Caco-2 (cell line): ENCODE data around the gene DNAH7. TPM values are rescaled to one million over a fixed set of nuclear protein-coding genes. Genes with fewer than 3 reads are reported as not detected.

Source experiments
- BruUV-seq: library from RNA; stranded (reverse); fragments of 400-500 nt; replicated peaks from 2 replicates; lab custom pipeline; 2021; lab: Mats Ljungman, UMichigan
- CTCF ChIA-PET: fragments of 300-600 bp; sonication (Branson Sonifier 250); formaldehyde crosslinking; loops from one replicate; lab custom pipeline; 2022; ENCODE audit warnings: antibody characterized with exemption; lab: Charles Lee
- POLR2A ChIA-PET: fragments of 300-600 bp; sonication (Branson Sonifier 250); formaldehyde crosslinking; loops from one replicate; lab custom pipeline; 2022; ENCODE audit warnings: antibody characterized with exemption; lab: Charles Lee
- DNase-seq, 2 experiments: peaks; one replicate each; pipeline versions ENCODE4 v3.0.0 to v3.0.0-alpha.2; 2020 to 2022
- H3K27me3 ChIP-seq: replicated peaks from 2 replicates; pipeline ENCODE4 v1.6.0; 2011; ENCODE audit warnings: low read length; ENCODE audit not compliant: control insufficient read depth, insufficient read depth
- H3K36me3 ChIP-seq: 2 replicates; pipeline ENCODE4 v1.5.1; 2011; ENCODE audit warnings: low read length; ENCODE audit not compliant: control insufficient read depth, insufficient read depth
- H3K4me1 ChIP-seq: fragments of 250-450 bp; sonication (Bioruptor Pico); 2 replicates; pipeline ENCODE4 v1.5.1; 2020; ENCODE audit warnings: mild to moderate bottlenecking
- H3K4me3 ChIP-seq: 2 replicates; pipeline ENCODE4 v1.5.1; 2011; ENCODE audit warnings: low read depth, mild to moderate bottlenecking, control low read depth, low read length
- H3K9me3 ChIP-seq: fragments of 250-450 bp; sonication (Bioruptor Pico); 2 replicates; pipeline ENCODE4 v1.5.1; 2020; ENCODE audit warnings: mild to moderate bottlenecking, moderate library complexity
- H3K27ac Mint-ChIP-seq: one replicate; pipeline ENCODE4 v1.8.0; 2022; ENCODE audit warnings: mixed read lengths; ENCODE audit not compliant: unreplicated experiment
- H3K27me3 Mint-ChIP-seq: one replicate; pipeline ENCODE4 v1.8.0; 2022; ENCODE audit warnings: mixed read lengths; ENCODE audit not compliant: insufficient read depth, unreplicated experiment
- H3K36me3 Mint-ChIP-seq: one replicate; pipeline ENCODE4 v1.8.0; 2022; ENCODE audit warnings: mild to moderate bottlenecking, mixed read lengths; ENCODE audit not compliant: insufficient read depth, unreplicated experiment
- H3K4me1 Mint-ChIP-seq: one replicate; pipeline ENCODE4 v1.8.0; 2022; ENCODE audit warnings: low read depth, mixed read lengths; ENCODE audit not compliant: unreplicated experiment
- H3K4me3 Mint-ChIP-seq: one replicate; pipeline ENCODE4 v1.8.0; 2022; ENCODE audit warnings: mild to moderate bottlenecking, moderate library complexity, mixed read lengths; ENCODE audit not compliant: unreplicated experiment
- H3K9me3 Mint-ChIP-seq: one replicate; pipeline ENCODE4 v1.8.0; 2022; ENCODE audit warnings: mixed read lengths; ENCODE audit not compliant: unreplicated experiment
- CTCF ChIP-seq, 2 experiments: fragments of 200-600 bp in 1 of 2; IDR thresholded peaks; 1 replicate in 1 of 2; 2 replicates in 1 of 2; pipeline versions ENCODE4 v1.5.1 to v1.8.0; 2011 to 2022; ENCODE audit warnings: antibody characterized with exemption in 1 of 2, control low read depth in 1 of 2, inconsistent platforms in 1 of 2, low read depth in 1 of 2, low read length in 1 of 2, mild to moderate bottlenecking in 1 of 2, moderate library complexity in 1 of 2; ENCODE audit not compliant: insufficient read depth in 1 of 2, severe bottlenecking in 1 of 2, unreplicated experiment in 1 of 2
- intact Hi-C: fragments of 100-400 bp; cut with micrococcal nuclease; formaldehyde crosslinking; loops from one replicate; pipeline ENCODE4 v1.10.0; 2022; ENCODE audit not compliant: unreplicated experiment
- total RNA-seq: library from RNA; stranded (reverse); gene quantifications from 2 replicates; pipeline ENCODE4 v1.2.3, GENCODE V29; 2022

DNAH7 gene
- total RNA-seq, 1 experiment from 2014 or later, result 0.16 TPM

DNA sequence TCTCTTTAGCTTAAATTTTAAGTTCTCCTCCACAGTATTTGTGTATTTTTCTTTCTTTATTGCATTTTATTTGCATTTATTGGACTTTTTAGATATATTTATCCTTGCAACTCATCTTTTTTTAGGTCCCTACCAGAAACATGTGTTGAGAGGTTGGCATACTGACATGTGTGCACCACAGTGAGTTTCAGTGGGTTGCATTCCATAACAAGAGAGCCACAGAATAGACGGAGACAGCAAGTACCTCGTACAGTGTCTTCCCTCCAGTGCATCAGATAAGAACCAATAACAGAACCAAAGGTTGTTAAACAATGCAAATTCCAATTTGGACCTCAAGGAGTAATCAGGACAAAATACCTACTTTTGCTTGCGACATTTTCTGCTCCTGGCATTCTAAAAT is 111.9 kb downstream of the DNAH7 start:
- no peak for TF ChIP-seq CTCF (IDR thresholded peaks at IDR 0.05; ENCODE audit: insufficient read depth in 1 of 2, low read depth in 1 of 2, low read length in 1 of 2, severe bottlenecking in 1 of 2, unreplicated experiment in 1 of 2)
- Histone ChIP-seq H3K4me1 (no peaks in the 10 kb centered on the region), H3K36me3 (no peaks in the 10 kb centered on the region), H3K9me3 (no peaks in the 10 kb centered on the region), H3K27me3 (no peaks in the 10 kb centered on the region), H3K4me3 (no peak overlapping the region)
- ChIA-PET CTCF (no interaction called here), POLR2A (no interaction called here)
- H3K9me3 Mint-ChIP-seq, result peaks cover 13% of the 10 kb centered on the region
- no TSS peak for BruUV-seq
- intact Hi-C loops, result no loop called here
- no peak overlapping the region for H3K27ac Mint-ChIP-seq
- no peak overlapping the region for H3K4me3 Mint-ChIP-seq
- no peaks in the 10 kb centered on the region for H3K27me3 Mint-ChIP-seq
- DNase-seq, result no peak
- no peaks in the 10 kb centered on the region for H3K36me3 Mint-ChIP-seq
- H3K4me1 Mint-ChIP-seq, result no peaks in the 10 kb centered on the region

DNA sequence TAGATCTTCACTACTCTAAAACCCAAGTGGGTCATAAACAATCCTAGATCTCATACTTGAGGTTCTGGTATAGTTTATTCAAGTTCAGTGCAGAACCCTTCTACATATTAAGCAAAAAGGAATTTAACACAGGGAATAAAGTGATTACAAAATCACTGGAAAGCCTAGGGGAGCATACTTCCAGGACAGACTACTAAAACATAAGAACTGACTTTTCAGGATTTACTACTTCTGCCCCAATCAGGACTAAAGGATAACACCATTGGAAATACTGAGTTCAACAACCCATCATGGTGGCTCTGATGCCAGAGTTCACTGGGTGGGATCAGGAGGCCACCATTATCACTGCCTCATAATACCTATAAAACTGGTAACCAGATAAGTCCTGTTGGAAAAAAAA is 123.6 kb downstream of the DNAH7 start:
- DNase-seq, result no peak
- no peak overlapping the region for H3K4me3 Mint-ChIP-seq
- POLR2A ChIA-PET, result no interaction called here
- BruUV-seq, result no TSS peak
- no peak for TF ChIP-seq CTCF (IDR thresholded peaks at IDR 0.05; ENCODE audit: insufficient read depth in 1 of 2, low read depth in 1 of 2, low read length in 1 of 2, severe bottlenecking in 1 of 2, unreplicated experiment in 1 of 2)
- H3K27ac Mint-ChIP-seq, result no peak overlapping the region
- H3K9me3 ChIP-seq, result no peaks in the 10 kb centered on the region
- no peaks in the 10 kb centered on the region for H3K9me3 Mint-ChIP-seq
- no peaks in the 10 kb centered on the region for H3K4me1 Mint-ChIP-seq
- no peaks in the 10 kb centered on the region for H3K36me3 ChIP-seq
- H3K27me3 ChIP-seq, result no peaks in the 10 kb centered on the region
- no peaks in the 10 kb centered on the region for H3K36me3 Mint-ChIP-seq
- no peak overlapping the region for H3K4me3 ChIP-seq
- intact Hi-C loops, result no loop called here
- no peaks in the 10 kb centered on the region for H3K4me1 ChIP-seq
- no peaks in the 10 kb centered on the region for H3K27me3 Mint-ChIP-seq
- CTCF ChIA-PET, result no interaction called here

- H3K27me3 ChIP-seq, result no peaks in the 10 kb centered on the region
- Mint-ChIP-seq H3K27me3 (no peaks in the 10 kb centered on the region), H3K36me3 (no peaks in the 10 kb centered on the region), H3K9me3 (no peaks in the 10 kb centered on the region), H3K27ac (no peak overlapping the region), H3K4me3 (no peak overlapping the region), H3K4me1 (no peaks in the 10 kb centered on the region)
- no peaks in the 10 kb centered on the region for H3K9me3 ChIP-seq
- DNase-seq, result no peak
- CTCF ChIA-PET, result no interaction called here
- POLR2A ChIA-PET, result no interaction called here
- no peak for TF ChIP-seq CTCF (IDR thresholded peaks at IDR 0.05; ENCODE audit: insufficient read depth in 1 of 2, low read depth in 1 of 2, low read length in 1 of 2, severe bottlenecking in 1 of 2, unreplicated experiment in 1 of 2)
- no peak overlapping the region for H3K4me3 ChIP-seq
- H3K36me3 ChIP-seq, result no peaks in the 10 kb centered on the region
- intact Hi-C loops, result loop anchor here (5.0 to 10.0 kb wide), 2 partner anchors 275 to 622 kb away; no protein-coding TSS in a partner anchor
- BruUV-seq, result no TSS peak
- no peaks in the 10 kb centered on the region for H3K4me1 ChIP-seq
These were observed 131.5 kb downstream of the DNAH7 start for GRCh38 chr2:195937176-195937575.
